GM18502 (cell line): ENCODE data around the gene DBT.
A peak's percentile ranks its signal among the peaks of the same experiment; 100 is the strongest.
"Not testable (repeated sequence)": the region's sequence is repeated elsewhere in the genome, so short reads cannot be mapped to it uniquely, and the experiment has no call there.

Experiments used
- ATAC-seq: cut with Tn5 transposase; IDR thresholded peaks from one replicate; pipeline ENCODE4 v1.9.1; 2021; ENCODE audit warnings: mild to moderate bottlenecking; ENCODE audit not compliant: unreplicated experiment, poor library complexity

The DBT gene

GRCh38 chr1:100205593-100205992 is 44.0 kb downstream of the DBT start:
- not testable (repeated sequence) for ATAC-seq

- not testable (repeated sequence) for ATAC-seq
Observed at GRCh38 chr1:100205103-100205502, 44.5 kb downstream of the DBT start.

- not testable (repeated sequence) for ATAC-seq
Observed at GRCh38 chr1:100202703-100203102, 46.9 kb downstream of the DBT start.

- ATAC-seq = not testable (repeated sequence)
Observed at GRCh38 chr1:100200060-100200459, 49.6 kb downstream of the DBT start.

- no peak for ATAC-seq
Observed at GRCh38 chr1:100198596-100198995, 51.0 kb downstream of the DBT start.

DNA sequence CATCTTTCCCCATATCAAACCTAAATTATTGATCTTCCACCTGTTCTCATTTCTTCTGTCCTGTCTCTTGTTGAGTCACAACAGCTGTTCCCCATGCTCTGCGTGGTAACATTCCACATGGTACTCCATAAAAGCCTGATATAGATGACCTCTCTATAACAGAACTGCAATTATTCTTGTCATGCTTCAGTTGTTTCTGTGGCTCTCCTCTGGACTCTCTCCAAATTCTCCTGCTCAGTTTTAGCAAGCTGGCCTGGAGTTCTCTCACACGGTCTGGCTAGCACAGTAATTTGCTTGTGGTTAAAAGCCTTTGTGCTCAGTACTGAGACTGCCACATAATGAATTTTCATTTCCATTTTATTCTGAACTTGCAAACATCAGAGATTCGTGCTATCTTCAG is 61.0 kb downstream of the DBT start:
- ATAC-seq = peak; percentile 62

- no peak for ATAC-seq
Observed at GRCh38 chr1:100187912-100188311, 61.7 kb downstream of the DBT start.

GRCh38 chr1:100184536-100184935 is 65.1 kb downstream of the DBT start:
- ATAC-seq = peak; percentile 90

- no peak for ATAC-seq
Observed at GRCh38 chr1:100183370-100183769, 66.3 kb downstream of the DBT start.

DNA sequence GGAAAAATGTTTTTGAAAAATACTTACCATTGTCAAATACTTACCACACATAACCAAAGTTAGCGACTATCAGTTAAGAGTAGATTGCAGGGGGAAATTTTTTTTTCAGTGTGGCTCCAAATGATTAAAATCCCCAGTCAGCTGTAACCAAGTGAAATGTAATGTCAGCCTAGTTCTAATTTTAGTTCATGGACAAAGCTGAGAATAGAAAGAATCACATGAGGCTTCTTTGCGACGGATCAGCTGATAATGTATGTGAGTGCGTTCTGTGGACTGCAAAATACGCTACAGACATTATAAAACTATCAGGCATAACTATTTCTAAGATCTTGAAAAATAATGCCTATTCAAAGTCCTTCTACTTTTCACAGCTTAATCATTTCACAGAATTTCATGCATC is 71.5 kb downstream of the DBT start, which contains the start of gene LRRC39:
TSS of gene LRRC39 (minus strand) at position 166 of the 400 bp plus-strand sequence. CDS start 9,740 bp downstream, outside the sequence.
- no peak for ATAC-seq

- no peak for ATAC-seq
Observed at GRCh38 chr1:100177295-100178041, 72.2 kb downstream of the DBT start.

- ATAC-seq = no peak
Observed at GRCh38 chr1:100168051-100168450, 81.6 kb downstream of the DBT start.

DNA sequence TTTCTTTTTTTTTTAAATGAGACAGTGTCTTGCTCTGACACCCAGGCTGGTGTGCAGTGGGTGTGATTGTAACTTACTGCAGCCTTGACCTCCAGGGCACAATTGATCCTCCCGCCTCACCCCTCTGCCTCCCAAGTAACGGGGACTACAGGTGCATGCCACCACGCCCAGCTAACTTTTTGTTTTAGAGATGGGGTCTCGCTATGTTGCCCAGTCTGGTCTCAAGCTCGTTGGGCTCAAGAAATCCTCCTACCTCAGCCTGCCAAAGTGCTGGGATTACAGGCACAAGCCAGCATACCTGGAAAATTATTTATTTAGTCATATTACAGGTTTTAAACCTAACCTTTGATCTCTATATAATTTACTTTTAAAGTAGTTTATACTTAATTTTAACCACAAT is 84.9 kb downstream of the DBT start:
- ATAC-seq = no peak

DNA sequence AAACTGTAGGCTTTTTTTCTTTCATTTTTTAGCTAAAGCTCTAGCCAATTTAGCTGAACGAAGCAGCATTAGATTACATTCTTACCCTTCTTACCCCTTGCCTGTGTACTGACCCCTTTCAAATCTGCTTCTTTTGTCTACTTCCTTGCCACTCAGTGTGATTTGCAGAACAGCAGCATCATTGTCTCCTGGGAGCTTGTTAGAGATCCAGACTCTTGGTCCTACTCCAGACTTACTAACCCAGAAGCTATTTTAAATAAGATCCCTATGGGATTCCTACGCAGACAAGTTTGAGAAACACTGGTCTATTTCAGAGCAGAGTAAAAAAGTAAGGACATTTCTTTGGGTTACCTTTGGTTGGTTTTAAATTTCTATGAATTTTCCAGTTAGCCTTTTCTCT is 85.4 kb downstream of the DBT start:
- ATAC-seq = no peak

DNA sequence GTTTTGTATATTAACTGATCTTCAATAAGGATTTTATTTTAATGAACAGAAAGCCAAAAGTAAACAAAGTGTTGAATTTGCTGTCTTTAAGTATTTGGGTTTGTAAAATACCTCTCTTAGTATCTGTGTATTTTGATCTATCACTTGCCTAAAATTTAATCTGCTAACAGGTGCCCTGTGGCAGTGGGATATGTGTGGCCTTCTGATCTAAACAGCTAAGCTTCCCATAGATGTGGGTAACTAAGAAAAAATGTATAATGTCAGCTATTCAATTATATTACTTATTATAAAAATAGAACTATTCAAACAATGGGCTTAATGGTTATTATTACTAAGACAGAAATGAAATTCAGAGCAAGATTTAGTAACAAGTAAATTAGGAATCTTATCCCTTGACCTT is 86.8 kb downstream of the DBT start:
- no peak for ATAC-seq

- no peak for ATAC-seq
Observed at GRCh38 chr1:100152271-100152670, 97.4 kb downstream of the DBT start.

- ATAC-seq = no peak
Observed at GRCh38 chr1:100151679-100152078, 98.0 kb downstream of the DBT start.

DNA sequence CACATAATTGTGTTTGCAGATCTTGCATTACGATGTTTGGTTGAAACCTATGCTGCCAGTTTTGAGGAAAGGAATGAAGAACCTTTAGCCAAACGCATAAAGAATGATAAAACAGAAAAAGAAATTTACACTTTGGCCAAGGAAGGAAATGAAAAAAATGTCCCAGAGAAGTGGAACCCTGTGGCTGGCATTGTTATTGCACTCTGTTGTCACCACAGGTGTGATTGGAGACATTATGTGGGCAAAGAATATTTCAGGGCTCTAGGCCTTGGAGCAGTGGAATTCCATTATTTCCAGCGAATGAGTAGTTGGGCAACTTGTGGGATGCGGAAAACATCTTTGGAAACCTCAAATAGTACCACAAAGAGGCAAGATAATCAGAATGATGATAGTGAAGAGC is 101.8 kb downstream of the DBT start:
- ATAC-seq = no peak

DNA sequence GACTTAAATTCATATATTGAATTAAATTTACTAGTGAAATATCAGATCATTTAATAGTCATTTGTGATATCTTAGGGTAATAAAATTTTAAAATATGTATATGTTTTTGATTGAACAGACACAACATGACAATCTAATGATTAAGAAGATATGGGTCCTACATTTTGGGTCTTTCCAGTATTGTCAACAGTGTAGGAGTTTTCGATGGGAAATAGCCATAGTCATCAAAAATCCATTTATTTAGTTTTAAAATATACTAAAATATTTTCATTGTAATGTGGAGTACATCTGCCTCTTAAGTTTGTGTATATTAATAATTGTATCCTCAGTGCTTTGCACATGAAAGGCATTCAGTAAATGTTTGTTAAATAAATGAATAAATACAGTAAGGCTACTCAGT is 102.7 kb downstream of the DBT start:
- ATAC-seq = no peak

GRCh38 chr1:100145116-100145515 is 104.5 kb downstream of the DBT start:
- ATAC-seq = no peak

GRCh38 chr1:100142343-100142742 is 107.3 kb downstream of the DBT start:
- ATAC-seq = no peak

DNA sequence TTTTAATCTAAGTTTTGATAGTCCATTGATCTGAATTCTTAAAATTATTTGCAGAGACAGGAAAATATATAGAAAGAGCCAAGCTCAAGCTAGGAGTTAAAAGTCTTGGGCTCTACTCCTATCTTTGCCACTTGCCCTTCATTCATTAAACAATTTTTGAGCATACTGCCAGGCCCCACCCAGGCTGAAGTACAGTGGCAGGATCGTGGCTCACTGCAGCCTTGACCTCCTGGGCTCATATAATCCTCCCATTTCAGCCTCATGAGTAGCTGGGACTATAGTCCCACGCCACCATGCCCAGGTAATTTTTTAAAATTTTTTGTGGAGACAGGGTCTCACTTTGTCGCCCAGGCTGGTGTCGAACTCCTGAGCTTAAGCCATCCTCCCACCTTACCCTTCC is 108.4 kb downstream of the DBT start:
- ATAC-seq = no peak
